Measurements from ENCODE around the gene TMTC4.

DNA sequence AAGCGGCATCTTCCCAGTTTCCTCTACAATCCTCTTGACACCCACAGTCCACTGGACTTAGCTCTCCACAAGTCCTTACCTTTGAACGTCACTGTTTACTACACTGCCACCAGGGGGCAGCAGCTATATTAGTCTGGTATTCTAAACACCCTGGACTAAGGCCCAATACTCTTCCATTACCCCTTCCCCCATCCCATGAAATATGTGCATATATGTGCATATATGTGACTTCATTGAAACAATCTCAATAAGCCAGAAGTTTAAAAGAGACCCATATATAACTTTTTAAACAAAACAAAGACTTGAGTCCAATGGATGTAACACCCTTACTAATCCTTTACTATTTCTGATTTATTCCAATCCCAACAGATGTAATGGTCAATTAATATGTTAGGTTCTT is 101.5 kb downstream of the TMTC4 start:
- TF ChIP-seq, protein P1, sequence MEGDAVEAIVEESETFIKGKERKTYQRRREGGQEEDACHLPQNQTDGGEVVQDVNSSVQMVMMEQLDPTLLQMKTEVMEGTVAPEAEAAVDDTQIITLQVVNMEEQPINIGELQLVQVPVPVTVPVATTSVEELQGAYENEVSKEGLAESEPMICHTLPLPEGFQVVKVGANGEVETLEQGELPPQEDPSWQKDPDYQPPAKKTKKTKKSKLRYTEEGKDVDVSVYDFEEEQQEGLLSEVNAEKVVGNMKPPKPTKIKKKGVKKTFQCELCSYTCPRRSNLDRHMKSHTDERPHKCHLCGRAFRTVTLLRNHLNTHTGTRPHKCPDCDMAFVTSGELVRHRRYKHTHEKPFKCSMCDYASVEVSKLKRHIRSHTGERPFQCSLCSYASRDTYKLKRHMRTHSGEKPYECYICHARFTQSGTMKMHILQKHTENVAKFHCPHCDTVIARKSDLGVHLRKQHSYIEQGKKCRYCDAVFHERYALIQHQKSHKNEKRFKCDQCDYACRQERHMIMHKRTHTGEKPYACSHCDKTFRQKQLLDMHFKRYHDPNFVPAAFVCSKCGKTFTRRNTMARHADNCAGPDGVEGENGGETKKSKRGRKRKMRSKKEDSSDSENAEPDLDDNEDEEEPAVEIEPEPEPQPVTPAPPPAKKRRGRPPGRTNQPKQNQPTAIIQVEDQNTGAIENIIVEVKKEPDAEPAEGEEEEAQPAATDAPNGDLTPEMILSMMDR (conservative IDR thresholded peaks at IDR 0.05; ENCODE audit: low read length): peak; percentile 76
- no peak for TF ChIP-seq EZH2phosphoT487 (IDR thresholded peaks at IDR 0.05; ENCODE audit: borderline replicate concordance, low read depth, low read length)
